ENCODE data around the gene NR2E1. TPM values are rescaled to one million over a fixed set of nuclear protein-coding genes. Genes with fewer than 3 reads are reported as not detected.
A peak's percentile ranks its signal among the peaks of the same experiment; 100 is the strongest.

The NR2E1 gene
- total and polyA plus RNA-seq, 2 of the 13 experiments (the other 11 are each of a cell fraction or from before 2014, with no cell fraction given): not detected

- Histone ChIP-seq H3K79me2 (ENCODE audit: insufficient read depth, low read length) (no peaks in the 10 kb centered on the region), H2AFZ (ENCODE audit: low read length) (no peak overlapping the region), H3K4me3 (replicated peaks in 1 of 3; ENCODE audit: insufficient read depth in 1 of 3, low read depth in 2 of 3, low read length in 3 of 3) (no peak overlapping the region), H3K27me3 (ENCODE audit: control insufficient read depth in 1 of 2, insufficient read depth in 2 of 2, low read length in 2 of 2) (peaks cover 10 to 80% of the 10 kb centered on the region in 2 experiments), H3K4me2 (ENCODE audit: low read depth, low read length) (no peak overlapping the region), H4K20me1 (ENCODE audit: insufficient read depth, low read length) (no peaks in the 10 kb centered on the region; the same call in 1 of the 2 replicates), H3K27ac (ENCODE audit: extremely low read length, insufficient read depth, low read length) (no peak overlapping the region), H3K9ac (ENCODE audit: insufficient read depth, low read depth, low read length) (no peak overlapping the region), H3K4me1 (ENCODE audit: insufficient read depth, low read length) (0 out of 2 replicates have a peak, but pooled peaks cover under 1% of the 10 kb centered on the region), H3K36me3 (replicated peaks in 1 of 2; ENCODE audit: control insufficient read depth in 1 of 2, insufficient read depth in 2 of 2, low read length in 2 of 2) (no peaks in the 10 kb centered on the region), H3K9me3 (ENCODE audit: low read length) (no peaks in the 10 kb centered on the region)
- ChIA-PET CTCF (ENCODE audit: low intra/inter-chr PET ratio, low total read pairs) (no interaction called here), POLR2A (no interaction called here)
- no peak for DNase-seq (ENCODE audit: low spot score)
- WGBS (ENCODE audit: low lambda C conversion rate): 14% methylated on average over 6 of the region's 6 CpGs
- no TSS peak for BruUV-seq (replicated peaks)
- intact Hi-C loops (cut with micrococcal nuclease; ENCODE audit: unreplicated experiment) (no loop called here), in situ Hi-C loops (cut with HindIII; ENCODE audit: extremely low pct_ligation_motif_present, low pct_unique_long_range_greater_than_20kb) (no loop called here)
- ATAC-seq: peak; percentile 51
- FAIRE-seq: no peak
- peak; percentile 82 for TF ChIP-seq ZFP36 (IDR thresholded peaks at IDR 0.05; ENCODE audit: borderline replicate concordance, low read depth, low read length, partially characterized antibody)
- no peak for TF ChIP-seq HNF4A (CRISPR knock-in tag; IDR thresholded peaks at IDR 0.05)
- TF ChIP-seq ZNF768 (CRISPR knock-in tag; IDR thresholded peaks at IDR 0.05): peak; percentile 98
Measured at GRCh38 chr6:108163267-108163643, 2.6 kb upstream of the NR2E1 start.

GRCh38 chr6:108163644-108164542, 1.9 kb upstream of the NR2E1 start:
- TF ChIP-seq THAP8 (CRISPR knock-in tag; IDR thresholded peaks at IDR 0.05; ENCODE audit: borderline replicate concordance) (no peak), SPEN (CRISPR knock-in tag; IDR thresholded peaks at IDR 0.05; ENCODE audit: low read depth) (no peak)
- intact Hi-C loops (cut with micrococcal nuclease; ENCODE audit: unreplicated experiment) (no loop called here), in situ Hi-C loops (cut with HindIII; ENCODE audit: extremely low pct_ligation_motif_present, low pct_unique_long_range_greater_than_20kb) (no loop called here)
- no peak overlapping the region for H3K4me2 ChIP-seq (ENCODE audit: low read depth, low read length)
- no peaks in the 10 kb centered on the region for H3K79me2 ChIP-seq (ENCODE audit: insufficient read depth, low read length)
- ATAC-seq: no peak
- BruUV-seq (replicated peaks): no TSS peak
- peaks cover 10 to 75% of the 10 kb centered on the region in 2 experiments for H3K27me3 ChIP-seq (ENCODE audit: control insufficient read depth in 1 of 2, insufficient read depth in 2 of 2, low read length in 2 of 2)
- H3K9me3 ChIP-seq (ENCODE audit: low read length): no peaks in the 10 kb centered on the region
- no peaks in the 10 kb centered on the region; the same call in 1 of the 2 replicates for H4K20me1 ChIP-seq (ENCODE audit: insufficient read depth, low read length)
- POLR2A ChIA-PET: no interaction called here
- H3K9ac ChIP-seq (ENCODE audit: insufficient read depth, low read depth, low read length): no peak overlapping the region
- DNase-seq (ENCODE audit: low spot score): no peak
- H3K27ac ChIP-seq (ENCODE audit: extremely low read length, insufficient read depth, low read length): no peak overlapping the region
- 64% methylated on average over 35 of the region's 41 CpGs for WGBS (ENCODE audit: low lambda C conversion rate)
- FAIRE-seq: no peak
- no peak overlapping the region for H2AFZ ChIP-seq (ENCODE audit: low read length)
- CTCF ChIA-PET (ENCODE audit: low intra/inter-chr PET ratio, low total read pairs): no interaction called here
- no peaks in the 10 kb centered on the region for H3K36me3 ChIP-seq (replicated peaks in 1 of 2; ENCODE audit: control insufficient read depth in 1 of 2, insufficient read depth in 2 of 2, low read length in 2 of 2)
- H3K4me1 ChIP-seq (ENCODE audit: insufficient read depth, low read length): peaks cover 2% of the 10 kb centered on the region; the same call in 1 of the 2 replicates
- H3K4me3 ChIP-seq (replicated peaks in 1 of 3; ENCODE audit: insufficient read depth in 1 of 3, low read depth in 2 of 3, low read length in 3 of 3): no peak overlapping the region
